ENCODE measurements around the gene PPP1R17.

GRCh38 chr7:31688372-31688771 lies 1.4 kb downstream of the PPP1R17 start:
- TF ChIP-seq, protein P1, sequence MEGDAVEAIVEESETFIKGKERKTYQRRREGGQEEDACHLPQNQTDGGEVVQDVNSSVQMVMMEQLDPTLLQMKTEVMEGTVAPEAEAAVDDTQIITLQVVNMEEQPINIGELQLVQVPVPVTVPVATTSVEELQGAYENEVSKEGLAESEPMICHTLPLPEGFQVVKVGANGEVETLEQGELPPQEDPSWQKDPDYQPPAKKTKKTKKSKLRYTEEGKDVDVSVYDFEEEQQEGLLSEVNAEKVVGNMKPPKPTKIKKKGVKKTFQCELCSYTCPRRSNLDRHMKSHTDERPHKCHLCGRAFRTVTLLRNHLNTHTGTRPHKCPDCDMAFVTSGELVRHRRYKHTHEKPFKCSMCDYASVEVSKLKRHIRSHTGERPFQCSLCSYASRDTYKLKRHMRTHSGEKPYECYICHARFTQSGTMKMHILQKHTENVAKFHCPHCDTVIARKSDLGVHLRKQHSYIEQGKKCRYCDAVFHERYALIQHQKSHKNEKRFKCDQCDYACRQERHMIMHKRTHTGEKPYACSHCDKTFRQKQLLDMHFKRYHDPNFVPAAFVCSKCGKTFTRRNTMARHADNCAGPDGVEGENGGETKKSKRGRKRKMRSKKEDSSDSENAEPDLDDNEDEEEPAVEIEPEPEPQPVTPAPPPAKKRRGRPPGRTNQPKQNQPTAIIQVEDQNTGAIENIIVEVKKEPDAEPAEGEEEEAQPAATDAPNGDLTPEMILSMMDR (IDR thresholded peaks at IDR 0.05), result no peak
- TF ChIP-seq EZH2phosphoT487 (IDR thresholded peaks at IDR 0.05), result no peak
